Vagina (tissue), 2 donors: ENCODE measurements around the gene SMAD6. TPM values are rescaled to one million over a fixed set of nuclear protein-coding genes. Genes with fewer than 3 reads are reported as not detected.
A peak's percentile ranks its signal among the peaks of the same experiment; 100 is the strongest.

ENCODE experiments used
- DNase-seq, 2 donors: peaks; one replicate each; pipeline ENCODE4 v3.0.0-alpha.2; 2017; ENCODE audit errors: extremely low spot score in 2 of 2
- H3K27ac ChIP-seq: fragments of 200-600 bp; sonication (generic); one replicate; pipeline ENCODE4 v1.5.1; 2019
- H3K27me3 ChIP-seq: fragments of 200-600 bp; sonication (generic); one replicate; pipeline ENCODE4 v1.5.1; 2019
- H3K36me3 ChIP-seq, 2 donors: fragments of 200-600 bp; sonication (generic); one replicate each; pipeline ENCODE4 v1.5.1; 2017 to 2019
- H3K4me1 ChIP-seq: fragments of 200-600 bp; sonication (generic); one replicate; pipeline ENCODE4 v1.5.1; 2019
- H3K4me3 ChIP-seq, 2 donors: fragments of 200-600 bp; sonication (generic); 1 replicate in 1 of 2; 2 replicates in 1 of 2; pipeline ENCODE4 v1.5.1; 2016 to 2019
- H3K9me3 ChIP-seq: fragments of 200-600 bp; sonication (generic); one replicate; pipeline ENCODE4 v1.5.1; 2019
- CTCF ChIP-seq, 3 experiments: fragments of 450-650 bp in 2 of 3; fragments of 200-600 bp in 1 of 3; sonication (generic) in 1 of 3; IDR thresholded peaks; one replicate each; pipeline ENCODE4 v1.5.1; 2017 to 2019; ENCODE audit warnings: antibody characterized with exemption in 3 of 3, mild to moderate bottlenecking in 2 of 3, moderate library complexity in 2 of 3
- POLR2A ChIP-seq, 2 donors: fragments of 450-650 bp; IDR thresholded peaks; one replicate each; pipeline ENCODE4 v1.6.1; 2017; ENCODE audit warnings: antibody characterized with exemption in 2 of 2, mild to moderate bottlenecking in 2 of 2, moderate library complexity in 2 of 2
- POLR2AphosphoS5 ChIP-seq, 2 donors: sonication (generic); formaldehyde crosslinking; IDR thresholded peaks; one replicate each; pipeline ENCODE4 v1.9.0; 2017; ENCODE audit warnings: antibody characterized with exemption in 2 of 2, mild to moderate bottlenecking in 2 of 2, low read depth in 1 of 2; ENCODE audit not compliant: insufficient read depth in 1 of 2
- intact Hi-C: fragments of 100-400 bp; cut with DNase I; formaldehyde crosslinking; loops from one replicate; pipeline ENCODE4 v1.15.1; 2023
- total RNA-seq: library from RNA; depleted of rRNA; stranded (reverse); fragments of >200 nt; gene quantifications from one replicate; pipeline ENCODE4 v1.2.3, GENCODE V29; 2016

Gene SMAD6
- total RNA-seq, 1 donor from 2014 or later: 28.5 TPM

- Histone ChIP-seq H3K4me1 (peaks cover 77% of the 10 kb centered on the region), H3K27me3 (no peaks in the 10 kb centered on the region), H3K27ac (peak overlapping the region; percentile 70), H3K36me3 (no peaks in the 10 kb centered on the region), H3K4me3 (no peak overlapping the region), H3K9me3 (no peaks in the 10 kb centered on the region)
- no peak for TF ChIP-seq POLR2AphosphoS5 (IDR thresholded peaks at IDR 0.05; ENCODE audit: insufficient read depth in 1 of 2, low read depth in 1 of 2)
- no peak for TF ChIP-seq CTCF (IDR thresholded peaks at IDR 0.05)
- TF ChIP-seq POLR2A (IDR thresholded peaks at IDR 0.05): no peak
- intact Hi-C loops: no loop called here
- DNase-seq: no peak
Measured at GRCh38 chr15:66744610-66745279, 42.7 kb downstream of the SMAD6 start.

- Histone ChIP-seq H3K27ac (no peak overlapping the region), H3K4me3 (no peak overlapping the region), H3K4me1 (peaks cover 68% of the 10 kb centered on the region), H3K27me3 (no peaks in the 10 kb centered on the region), H3K9me3 (no peaks in the 10 kb centered on the region), H3K36me3 (no peaks in the 10 kb centered on the region)
- no peak for DNase-seq
- intact Hi-C loops: no loop called here
- TF ChIP-seq POLR2AphosphoS5 (IDR thresholded peaks at IDR 0.05; ENCODE audit: insufficient read depth in 1 of 2, low read depth in 1 of 2) (no peak), CTCF (IDR thresholded peaks at IDR 0.05) (no peak), POLR2A (IDR thresholded peaks at IDR 0.05) (no peak)
Measured at GRCh38 chr15:66745530-66746230, 43.6 kb downstream of the SMAD6 start.

- Histone ChIP-seq H3K9me3 (no peaks in the 10 kb centered on the region), H3K36me3 (no peaks in the 10 kb centered on the region), H3K4me3 (no peak overlapping the region), H3K4me1 (peaks cover 62% of the 10 kb centered on the region), H3K27me3 (no peaks in the 10 kb centered on the region), H3K27ac (no peak overlapping the region)
- TF ChIP-seq POLR2AphosphoS5 (IDR thresholded peaks at IDR 0.05; ENCODE audit: insufficient read depth in 1 of 2, low read depth in 1 of 2) (no peak), POLR2A (IDR thresholded peaks at IDR 0.05) (no peak), CTCF (IDR thresholded peaks at IDR 0.05) (no peak)
- no peak for DNase-seq
- intact Hi-C loops: no loop called here
Measured at GRCh38 chr15:66746231-66746605, 44.2 kb downstream of the SMAD6 start.

- TF ChIP-seq CTCF (IDR thresholded peaks at IDR 0.05): no peak
- peaks cover 56% of the 10 kb centered on the region for H3K4me1 ChIP-seq
- intact Hi-C loops: no loop called here
Measured at GRCh38 chr15:66747223-66747622, 45.2 kb downstream of the SMAD6 start.

More at GRCh38 chr15:66747223-66747622, 45.2 kb downstream of the SMAD6 start:
- no peaks in the 10 kb centered on the region for H3K27me3 ChIP-seq
- peak overlapping the region; percentile 53 for H3K27ac ChIP-seq
- no peak overlapping the region for H3K4me3 ChIP-seq
- H3K36me3 ChIP-seq: no peaks in the 10 kb centered on the region
- DNase-seq: no peak
- H3K9me3 ChIP-seq: no peaks in the 10 kb centered on the region
